GM12878 (cell line): Measurements from ENCODE around the gene DOCK1. TPM values are rescaled to one million over a fixed set of nuclear protein-coding genes. Genes with fewer than 3 reads are reported as not detected.

Experiments
- ATAC-seq: fragments of 200-7000 bp; cut with Tn5 transposase; 3 replicates; pipeline ENCODE4 v1.9.1; 2020; ENCODE audit warnings: mild to moderate bottlenecking, moderate library complexity
- BruUV-seq: library from RNA; stranded (reverse); fragments of 400-500 nt; replicated peaks from 2 replicates; lab custom pipeline; 2021; lab: Mats Ljungman, UMichigan
- CTCF ChIA-PET: fragments of 300-600 bp; sonication (Branson Sonifier 250); formaldehyde crosslinking; extraction: SDS; loops from one replicate; lab custom pipeline; 2021; ENCODE audit warnings: inconsistent platforms; lab: Yijun Ruan, JAX
- POLR2A ChIA-PET: fragments of 350-600 bp; formaldehyde crosslinking; extraction: SDS; loops from one replicate; lab custom pipeline; 2021; ENCODE audit warnings: inconsistent platforms; lab: Charles Lee
- RAD21 ChIA-PET: fragments of 300-600 bp; sonication (Branson Sonifier 250); formaldehyde crosslinking; loops from one replicate; lab custom pipeline; 2023; ENCODE audit warnings: antibody characterized with exemption; ENCODE audit not compliant: unreplicated experiment; lab: Charles Lee
- SMC1A ChIA-PET: fragments of 300-600 bp; sonication (Branson Sonifier 250); formaldehyde crosslinking; loops from one replicate; lab custom pipeline; 2023; ENCODE audit not compliant: unreplicated experiment, uncharacterized antibody; lab: Charles Lee
- DNase-seq: peaks from one replicate; pipeline ENCODE4 v3.0.0-alpha.2; 2011; ENCODE audit warnings: low read depth, low spot score
- FAIRE-seq: peaks from 3 replicates; lab custom pipeline; 2011; peaks lifted over from hg19 to GRCh38; lab: Jason Lieb, UNC
- H2AFZ ChIP-seq: 2 replicates; pipeline ENCODE4 v1.6.0; 2011; ENCODE audit warnings: low read depth, low read length, control low read depth; ENCODE audit not compliant: control insufficient read depth
- H3K27ac ChIP-seq: 2 replicates; pipeline ENCODE4 v1.5.1; 2011; ENCODE audit warnings: control low read depth; ENCODE audit not compliant: control insufficient read depth, insufficient read depth
- H3K27me3 ChIP-seq, 2 experiments: replicated peaks in 1 of 2; 2 replicates each; pipeline versions ENCODE4 v1.6.0 to v1.6.1; 2011; ENCODE audit warnings: low read length in 1 of 2; ENCODE audit not compliant: control insufficient read depth in 2 of 2, insufficient read depth in 2 of 2
- H3K36me3 ChIP-seq, 2 experiments: 2 replicates each; pipeline ENCODE4 v1.5.1; 2011; ENCODE audit warnings: low read length in 1 of 2; ENCODE audit not compliant: control insufficient read depth in 2 of 2, insufficient read depth in 2 of 2
- H3K4me1 ChIP-seq: 2 replicates; pipeline ENCODE4 v1.6.1; 2011; ENCODE audit warnings: mild to moderate bottlenecking, low read length, moderate library complexity, mixed read lengths; ENCODE audit not compliant: control insufficient read depth, insufficient read depth
- H3K4me2 ChIP-seq: 2 replicates; pipeline ENCODE4 v1.6.0; 2011; ENCODE audit warnings: control low read depth; ENCODE audit not compliant: control insufficient read depth, insufficient read depth
- H3K4me3 ChIP-seq: fragments of 200-600 bp; sonication (generic); 2 replicates; pipeline ENCODE4 v1.5.1; 2016
- H3K79me2 ChIP-seq: 2 replicates; pipeline ENCODE4 v1.6.0; 2011; ENCODE audit warnings: low read length; ENCODE audit not compliant: control insufficient read depth, insufficient read depth
- H3K9ac ChIP-seq: 2 replicates; pipeline ENCODE4 v1.8.0; 2011; ENCODE audit warnings: low read length, control low read depth, mixed read lengths; ENCODE audit not compliant: control insufficient read depth, insufficient read depth
- H3K9me3 ChIP-seq: replicated peaks from 3 replicates; pipeline ENCODE4 v1.5.1; 2011; ENCODE audit warnings: mild to moderate bottlenecking, low read length; ENCODE audit not compliant: control insufficient read depth, insufficient read depth
- H4K20me1 ChIP-seq: 2 replicates; pipeline ENCODE4 v1.6.0; 2011; ENCODE audit not compliant: control insufficient read depth, insufficient read depth
- BCL11A ChIP-seq: IDR thresholded peaks from 2 replicates; pipeline ENCODE4 v1.6.1; 2011; ENCODE audit warnings: low read depth, low read length
- CHD2 ChIP-seq: IDR thresholded peaks from 2 replicates; pipeline ENCODE4 v1.6.1; 2011; ENCODE audit warnings: low read depth, low read length, improper control_type of control experiment, borderline replicate concordance
- DPF2 ChIP-seq: fragments of 450-650 bp; IDR thresholded peaks from 2 replicates; pipeline ENCODE4 v1.6.1; 2017; ENCODE audit warnings: mild to moderate bottlenecking
- IRF4 ChIP-seq: IDR thresholded peaks from 2 replicates; pipeline ENCODE4 v1.6.1; 2011; ENCODE audit warnings: low read depth, low read length
- KDM1A ChIP-seq: fragments of 200-600 bp; sonication (generic); IDR thresholded peaks from 2 replicates; pipeline ENCODE4 v1.6.1; 2016; ENCODE audit warnings: borderline replicate concordance
- STAT3 ChIP-seq: IDR thresholded peaks from 2 replicates; pipeline ENCODE4 v1.6.1; 2011; ENCODE audit warnings: low read depth, low read length, improper control_type of control experiment
- ZNF207 ChIP-seq: fragments of 450-650 bp; IDR thresholded peaks from 2 replicates; pipeline ENCODE4 v1.6.1; 2014; ENCODE audit warnings: antibody characterized with exemption, mild to moderate bottlenecking, borderline replicate concordance
- WGBS: methylation state at CpG from one replicate; pipeline ENCODE4 v1.1.6; 2016; ENCODE audit warnings: low lambda C conversion rate; ENCODE audit not compliant: insufficient replicate concordance, insufficient coverage; ENCODE audit errors: missing lambda C conversion rate; 5-methylcytosine and 5-hydroxymethylcytosine counted together
- in situ Hi-C: fragments of 300-500 bp; cut with MboI; formaldehyde crosslinking; loops from 9 replicates; pipeline ENCODE4 v1.14.3; 2018; ENCODE audit warnings: mixed read lengths
- intact Hi-C: fragments of 100-400 bp; cut with micrococcal nuclease; formaldehyde crosslinking; loops from one replicate; pipeline ENCODE4 v1.14.2; 2022; ENCODE audit not compliant: unreplicated experiment
- polyA plus RNA-seq, 11 experiments: library from polyadenylated mRNA; depleted of rRNA in 4 of 11; unstranded in 6 of 11; stranded (reverse) in 5 of 11; fragments of >200 nt; fragmentation: Nextera tagmentation in 4 of 11; fragmentation: Illumina TruSeq in 1 of 11; extraction: Ambion mirVana in 4 of 11; extraction: Trizol in 1 of 11; gene quantifications; 1 replicate in 1 of 11; 2 replicates in 10 of 11; pipeline versions ENCODE4 v1.2.1 to v1.2.3, GENCODE V29; 2011 to 2016; ENCODE audit warnings: inconsistent platforms in 2 of 11, missing spikeins in 2 of 11, low read depth in 1 of 11
- total RNA-seq, 4 experiments: library from RNA; depleted of rRNA in 3 of 4; stranded (reverse); fragments of >200 nt in 3 of 4; fragmentation: Illumina TruSeq in 1 of 4; extraction: Trizol in 1 of 4; gene quantifications; 2 replicates each; pipeline versions ENCODE4 v1.2.1 to v1.2.3, GENCODE V29; 2013 to 2021
- TF ChIP-seq, protein P1 (sequence below): fragments of 450-650 bp; IDR thresholded peaks from 2 replicates; pipeline ENCODE4 v1.6.1; 2018; ENCODE audit warnings: mild to moderate bottlenecking, low read depth, moderate library complexity; ENCODE audit not compliant: partially characterized antibody
- TF ChIP-seq, protein P2 (sequence below): fragments of 450-650 bp; conservative IDR thresholded peaks from 2 replicates; pipeline ENCODE4 v1.6.1; 2017; ENCODE audit warnings: mild to moderate bottlenecking, moderate library complexity

DOCK1 gene
- total and polyA plus RNA-seq, 10 of the 15 experiments (the other 5 are each of a cell fraction or from before 2014, with no cell fraction given) = 0.05 to 0.18 TPM; not detected in 8

DNA sequence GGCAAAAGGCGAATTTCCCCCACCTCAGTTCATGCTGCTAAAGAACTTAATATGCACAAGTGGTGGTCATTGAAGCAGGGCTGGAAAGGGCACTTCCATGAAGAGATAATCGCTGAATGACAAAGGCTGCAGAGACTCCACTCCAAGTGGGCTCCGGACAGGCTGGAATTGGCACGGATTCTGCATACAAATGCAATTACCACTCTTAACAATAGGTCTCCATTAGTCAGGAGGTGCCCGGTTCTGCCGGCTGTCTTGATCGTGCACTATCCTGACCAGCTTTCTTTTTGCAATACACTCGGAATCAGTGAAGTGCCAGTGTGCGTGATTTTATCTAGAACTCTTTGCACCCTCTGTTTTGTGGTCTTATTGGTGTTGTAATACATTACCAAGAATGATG is 241.4 kb downstream of the DOCK1 start:
- ChIA-PET SMC1A (no interaction called here), RAD21 (no interaction called here), POLR2A (no interaction called here), CTCF (no interaction called here)
- Histone ChIP-seq H3K4me2 (no peak overlapping the region), H3K36me3 (no peaks in the 10 kb centered on the region), H3K9me3 (no peaks in the 10 kb centered on the region), H3K27ac (no peak overlapping the region), H4K20me1 (no peaks in the 10 kb centered on the region), H3K79me2 (no peaks in the 10 kb centered on the region), H2AFZ (no peak overlapping the region)
- WGBS = 14% methylated on average over 9 of the region's 9 CpGs
- no TSS peak for BruUV-seq
- no peak for FAIRE-seq
- TF ChIP-seq, protein P1, sequence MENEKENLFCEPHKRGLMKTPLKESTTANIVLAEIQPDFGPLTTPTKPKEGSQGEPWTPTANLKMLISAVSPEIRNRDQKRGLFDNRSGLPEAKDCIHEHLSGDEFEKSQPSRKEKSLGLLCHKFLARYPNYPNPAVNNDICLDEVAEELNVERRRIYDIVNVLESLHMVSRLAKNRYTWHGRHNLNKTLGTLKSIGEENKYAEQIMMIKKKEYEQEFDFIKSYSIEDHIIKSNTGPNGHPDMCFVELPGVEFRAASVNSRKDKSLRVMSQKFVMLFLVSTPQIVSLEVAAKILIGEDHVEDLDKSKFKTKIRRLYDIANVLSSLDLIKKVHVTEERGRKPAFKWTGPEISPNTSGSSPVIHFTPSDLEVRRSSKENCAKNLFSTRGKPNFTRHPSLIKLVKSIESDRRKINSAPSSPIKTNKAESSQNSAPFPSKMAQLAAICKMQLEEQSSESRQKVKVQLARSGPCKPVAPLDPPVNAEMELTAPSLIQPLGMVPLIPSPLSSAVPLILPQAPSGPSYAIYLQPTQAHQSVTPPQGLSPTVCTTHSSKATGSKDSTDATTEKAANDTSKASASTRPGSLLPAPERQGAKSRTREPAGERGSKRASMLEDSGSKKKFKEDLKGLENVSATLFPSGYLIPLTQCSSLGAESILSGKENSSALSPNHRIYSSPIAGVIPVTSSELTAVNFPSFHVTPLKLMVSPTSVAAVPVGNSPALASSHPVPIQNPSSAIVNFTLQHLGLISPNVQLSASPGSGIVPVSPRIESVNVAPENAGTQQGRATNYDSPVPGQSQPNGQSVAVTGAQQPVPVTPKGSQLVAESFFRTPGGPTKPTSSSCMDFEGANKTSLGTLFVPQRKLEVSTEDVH = no peak
- no peak for TF ChIP-seq STAT3
- TF ChIP-seq KDM1A = no peak
- no peak for TF ChIP-seq BCL11A
- TF ChIP-seq IRF4 = no peak
- TF ChIP-seq, protein P2, sequence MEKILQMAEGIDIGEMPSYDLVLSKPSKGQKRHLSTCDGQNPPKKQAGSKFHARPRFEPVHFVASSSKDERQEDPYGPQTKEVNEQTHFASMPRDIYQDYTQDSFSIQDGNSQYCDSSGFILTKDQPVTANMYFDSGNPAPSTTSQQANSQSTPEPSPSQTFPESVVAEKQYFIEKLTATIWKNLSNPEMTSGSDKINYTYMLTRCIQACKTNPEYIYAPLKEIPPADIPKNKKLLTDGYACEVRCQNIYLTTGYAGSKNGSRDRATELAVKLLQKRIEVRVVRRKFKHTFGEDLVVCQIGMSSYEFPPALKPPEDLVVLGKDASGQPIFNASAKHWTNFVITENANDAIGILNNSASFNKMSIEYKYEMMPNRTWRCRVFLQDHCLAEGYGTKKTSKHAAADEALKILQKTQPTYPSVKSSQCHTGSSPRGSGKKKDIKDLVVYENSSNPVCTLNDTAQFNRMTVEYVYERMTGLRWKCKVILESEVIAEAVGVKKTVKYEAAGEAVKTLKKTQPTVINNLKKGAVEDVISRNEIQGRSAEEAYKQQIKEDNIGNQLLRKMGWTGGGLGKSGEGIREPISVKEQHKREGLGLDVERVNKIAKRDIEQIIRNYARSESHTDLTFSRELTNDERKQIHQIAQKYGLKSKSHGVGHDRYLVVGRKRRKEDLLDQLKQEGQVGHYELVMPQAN = no peak
- TF ChIP-seq ZNF207 = no peak
- no peak for TF ChIP-seq CHD2
- TF ChIP-seq DPF2 = no peak
- TF ChIP-seq, all 136 proteins: peak for 0
- in situ Hi-C loops = no loop called here
- no peak overlapping the region for H3K9ac ChIP-seq
- DNase-seq (no peak), ATAC-seq (no peak)
- intact Hi-C loops = no loop called here
- H3K27me3 ChIP-seq = no peaks in the 10 kb centered on the region
- no peaks in the 10 kb centered on the region for H3K4me1 ChIP-seq
- H3K4me3 ChIP-seq = no peak overlapping the region
